ENCODE measurements around the gene TTC28.

Gene TTC28

GRCh38 chr22:28047740-28048139, 631.9 kb downstream of the TTC28 start:
- H3K9me3 ChIP-seq = no peaks in the 10 kb centered on the region
- no peak overlapping the region for H3K4me3 ChIP-seq (ENCODE audit: low read depth in 1 of 2, low read length in 1 of 2)
- TF ChIP-seq CTCF (IDR thresholded peaks at IDR 0.05) = no peak
- H3K4me1 ChIP-seq (ENCODE audit: control insufficient read depth in 1 of 2, insufficient read depth in 1 of 2, low read depth in 1 of 2, low read length in 1 of 2) = no peaks in the 10 kb centered on the region
- no peaks in the 10 kb centered on the region for H3K27me3 ChIP-seq
- no peaks in the 10 kb centered on the region for H3K36me3 ChIP-seq
- no peak overlapping the region for H3K27ac ChIP-seq

- H3K9me3 ChIP-seq = no peaks in the 10 kb centered on the region
- no peaks in the 10 kb centered on the region for H3K27me3 ChIP-seq
- TF ChIP-seq CTCF (IDR thresholded peaks at IDR 0.05) = no peak
- H3K4me1 ChIP-seq (ENCODE audit: control insufficient read depth in 1 of 2, insufficient read depth in 1 of 2, low read depth in 1 of 2, low read length in 1 of 2) = no peaks in the 10 kb centered on the region
- H3K36me3 ChIP-seq = no peaks in the 10 kb centered on the region
- no peak overlapping the region for H3K27ac ChIP-seq
- no peak overlapping the region for H3K4me3 ChIP-seq (ENCODE audit: low read depth in 1 of 2, low read length in 1 of 2)
Measured at GRCh38 chr22:28046100-28046499, 633.5 kb downstream of the TTC28 start.

GRCh38 chr22:28044546-28045173, 635.0 kb downstream of the TTC28 start:
- TF ChIP-seq CTCF (IDR thresholded peaks at IDR 0.05) = no peak

GRCh38 chr22:28043266-28043665, 636.4 kb downstream of the TTC28 start:
- Histone ChIP-seq H3K36me3 (no peaks in the 10 kb centered on the region), H3K27ac (no peak overlapping the region), H3K27me3 (no peaks in the 10 kb centered on the region), H3K4me3 (ENCODE audit: low read depth in 1 of 2, low read length in 1 of 2) (no peak overlapping the region), H3K4me1 (ENCODE audit: control insufficient read depth in 1 of 2, insufficient read depth in 1 of 2, low read depth in 1 of 2, low read length in 1 of 2) (no peaks in the 10 kb centered on the region), H3K9me3 (no peaks in the 10 kb centered on the region)
- no peak for TF ChIP-seq CTCF (IDR thresholded peaks at IDR 0.05)

More at GRCh38 chr22:28044546-28045173, 635.0 kb downstream of the TTC28 start:
- Histone ChIP-seq H3K27ac (no peak overlapping the region), H3K4me3 (ENCODE audit: low read depth in 1 of 2, low read length in 1 of 2) (no peak overlapping the region), H3K27me3 (no peaks in the 10 kb centered on the region), H3K36me3 (no peaks in the 10 kb centered on the region), H3K9me3 (no peaks in the 10 kb centered on the region), H3K4me1 (ENCODE audit: control insufficient read depth in 1 of 2, insufficient read depth in 1 of 2, low read depth in 1 of 2, low read length in 1 of 2) (no peaks in the 10 kb centered on the region)

- TF ChIP-seq CTCF (IDR thresholded peaks at IDR 0.05) = no peak
- no peak overlapping the region for H3K4me3 ChIP-seq (ENCODE audit: low read depth in 1 of 2, low read length in 1 of 2)
- H3K27me3 ChIP-seq = no peaks in the 10 kb centered on the region
- no peak overlapping the region for H3K27ac ChIP-seq
- no peaks in the 10 kb centered on the region for H3K4me1 ChIP-seq (ENCODE audit: control insufficient read depth in 1 of 2, insufficient read depth in 1 of 2, low read depth in 1 of 2, low read length in 1 of 2)
- no peaks in the 10 kb centered on the region for H3K36me3 ChIP-seq
- no peaks in the 10 kb centered on the region for H3K9me3 ChIP-seq
Measured at GRCh38 chr22:28034760-28035401, 644.8 kb downstream of the TTC28 start.

Data from neutrophil (primary cell).